IMR-90 (cell line): ENCODE data around the gene SLC49A4. TPM values are rescaled to one million over a fixed set of nuclear protein-coding genes. Genes with fewer than 3 reads are reported as not detected.

Experiments
- ATAC-seq: fragments of 200-7000 bp; cut with Tn5 transposase; 2 replicates; pipeline ENCODE4 v1.9.1; 2020; ENCODE audit warnings: low read depth, mild to moderate bottlenecking, moderate library complexity
- BruUV-seq: library from RNA; stranded (reverse); fragments of 400-500 nt; replicated peaks from 2 replicates; lab custom pipeline; 2021; lab: Mats Ljungman, UMichigan
- CTCF ChIA-PET: fragments of 300-600 bp; formaldehyde crosslinking; extraction: SDS; loops from one replicate; lab custom pipeline; 2021; ENCODE audit warnings: antibody characterized with exemption; lab: Yijun Ruan, JAX
- POLR2A ChIA-PET: fragments of 300-600 bp; sonication (Branson Sonifier 250); formaldehyde crosslinking; loops from one replicate; lab custom pipeline; 2022; ENCODE audit warnings: antibody characterized with exemption; ENCODE audit not compliant: unreplicated experiment; lab: Charles Lee
- DNase-seq: peaks from one replicate; pipeline ENCODE4 v3.0.0; 2013
- H2AFZ ChIP-seq: replicated peaks from 2 replicates; pipeline ENCODE3; 2013; ENCODE audit warnings: low read length, mild to moderate bottlenecking; ENCODE audit not compliant: poor library complexity
- H2AK5ac ChIP-seq: 2 replicates; pipeline ENCODE4 v1.6.1; 2013; ENCODE audit warnings: low read depth, low read length, inconsistent platforms
- H2AK9ac ChIP-seq: replicated peaks from 2 replicates; pipeline ENCODE3; 2013; ENCODE audit warnings: mild to moderate bottlenecking, low read depth, low read length, moderate library complexity; ENCODE audit not compliant: poor library complexity
- H2BK120ac ChIP-seq: 2 replicates; pipeline ENCODE4 v1.6.1; 2013; ENCODE audit warnings: low read depth, low read length, inconsistent platforms
- H2BK15ac ChIP-seq: 3 replicates; pipeline ENCODE4 v1.6.1; 2013; ENCODE audit warnings: low read depth, low read length, inconsistent platforms
- H2BK20ac ChIP-seq: 2 replicates; pipeline ENCODE4 v1.6.1; 2013; ENCODE audit warnings: low read depth, mild to moderate bottlenecking, inconsistent platforms, low read length, moderate library complexity
- H2BK5ac ChIP-seq: 2 replicates; pipeline ENCODE4 v1.6.1; 2013; ENCODE audit warnings: mild to moderate bottlenecking, low read depth, low read length, inconsistent platforms; ENCODE audit not compliant: poor library complexity, severe bottlenecking
- H3K14ac ChIP-seq: replicated peaks from 2 replicates; pipeline ENCODE4 v1.6.1; 2013; ENCODE audit warnings: low read depth, low read length, inconsistent platforms
- H3K18ac ChIP-seq: 2 replicates; pipeline ENCODE4 v1.6.1; 2013; ENCODE audit warnings: low read depth, low read length, control low read depth
- H3K23ac ChIP-seq: 2 replicates; pipeline ENCODE4 v1.6.1; 2013; ENCODE audit warnings: low read depth, low read length, inconsistent platforms
- H3K27ac ChIP-seq: 2 replicates; pipeline ENCODE4 v1.5.1; 2013; ENCODE audit warnings: mild to moderate bottlenecking, control low read depth, low read length; ENCODE audit not compliant: insufficient read depth
- H3K27me3 ChIP-seq: 2 replicates; pipeline ENCODE4 v1.6.1; 2013; ENCODE audit warnings: low read length; ENCODE audit not compliant: control insufficient read depth, insufficient read depth
- H3K36me3 ChIP-seq: 2 replicates; pipeline ENCODE4 v1.6.1; 2013; ENCODE audit warnings: low read length, mixed read lengths; ENCODE audit not compliant: control insufficient read depth, insufficient read depth
- H3K4ac ChIP-seq: 2 replicates; pipeline ENCODE4 v1.6.1; 2013; ENCODE audit warnings: low read depth, low read length, inconsistent platforms
- H3K4me1 ChIP-seq: 2 replicates; pipeline ENCODE4 v1.6.1; 2013; ENCODE audit warnings: low read length, mixed read lengths; ENCODE audit not compliant: control insufficient read depth, insufficient read depth
- H3K4me2 ChIP-seq: 2 replicates; pipeline ENCODE4 v1.6.1; 2013; ENCODE audit warnings: low read depth, mild to moderate bottlenecking, control low read depth, low read length, moderate library complexity
- H3K4me3 ChIP-seq: 2 replicates; pipeline ENCODE4 v1.5.1; 2013; ENCODE audit warnings: low read depth, mild to moderate bottlenecking, control low read depth, low read length, moderate library complexity; ENCODE audit not compliant: insufficient read depth
- H3K56ac ChIP-seq: 2 replicates; pipeline ENCODE4 v1.6.1; 2013; ENCODE audit warnings: low read length, inconsistent platforms; ENCODE audit not compliant: insufficient read depth; ENCODE audit errors: extremely low read depth
- H3K79me1 ChIP-seq, 2 experiments: 2 replicates each; pipeline ENCODE4 v1.6.1; 2013; ENCODE audit warnings: low read length in 2 of 2, inconsistent platforms in 1 of 2, low read depth in 1 of 2
- H3K9ac ChIP-seq: 2 replicates; pipeline ENCODE4 v1.6.1; 2013; ENCODE audit warnings: low read depth, low read length, control low read depth
- H3K9me1 ChIP-seq: 2 replicates; pipeline ENCODE4 v1.6.1; 2013; ENCODE audit warnings: low read length, inconsistent platforms; ENCODE audit not compliant: insufficient read depth
- H3K9me3 ChIP-seq: 2 replicates; pipeline ENCODE4 v1.6.1; 2013; ENCODE audit warnings: low read length; ENCODE audit not compliant: control insufficient read depth, insufficient read depth
- H4K20me1 ChIP-seq: 2 replicates; pipeline ENCODE4 v1.6.1; 2013; ENCODE audit warnings: low read length, inconsistent platforms; ENCODE audit not compliant: insufficient read depth
- H4K5ac ChIP-seq: 2 replicates; pipeline ENCODE4 v1.6.1; 2013; ENCODE audit warnings: mild to moderate bottlenecking, low read depth, low read length, control low read depth
- H4K8ac ChIP-seq, 2 experiments: 2 replicates each; pipeline ENCODE4 v1.6.1; 2013; ENCODE audit warnings: low read depth in 2 of 2, low read length in 2 of 2, control low read depth in 1 of 2, inconsistent platforms in 1 of 2
- H4K91ac ChIP-seq: 2 replicates; pipeline ENCODE4 v1.6.1; 2013; ENCODE audit warnings: low read depth, low read length, inconsistent platforms; ENCODE audit not compliant: insufficient read depth
- BHLHE40 ChIP-seq: fragments of 150-350 bp; IDR thresholded peaks from 2 replicates; pipeline ENCODE4 v1.6.1; 2016; ENCODE audit warnings: mild to moderate bottlenecking, low read depth, low read length
- CEBPB ChIP-seq: IDR thresholded peaks from 2 replicates; pipeline ENCODE4 v1.6.1; 2012; ENCODE audit warnings: low read depth, low read length, improper control_type of control experiment
- CHD1 ChIP-seq: IDR thresholded peaks from 2 replicates; pipeline ENCODE4 v1.6.1; 2012; ENCODE audit warnings: low read depth, low read length, improper control_type of control experiment
- CTCF ChIP-seq: conservative IDR thresholded peaks from 2 replicates; pipeline ENCODE4 v1.5.1; 2012; ENCODE audit warnings: mild to moderate bottlenecking, low read depth, low read length, improper control_type of control experiment
- ELK1 ChIP-seq: fragments of 150-350 bp; IDR thresholded peaks from 2 replicates; pipeline ENCODE4 v1.6.1; 2016; ENCODE audit warnings: low read depth, mild to moderate bottlenecking, low read length, moderate library complexity, borderline replicate concordance
- FOS ChIP-seq: fragments of 150-350 bp; IDR thresholded peaks from 2 replicates; pipeline ENCODE4 v1.6.1; 2016; ENCODE audit warnings: low read depth, low read length
- MAFK ChIP-seq: IDR thresholded peaks from 2 replicates; pipeline ENCODE4 v1.6.1; 2012; ENCODE audit warnings: low read depth, low read length, improper control_type of control experiment
- NFE2L2 ChIP-seq: fragments of 150-350 bp; IDR thresholded peaks from 2 replicates; pipeline ENCODE4 v1.6.1; 2016; ENCODE audit warnings: low read depth, mild to moderate bottlenecking, low read length
- POLR2A ChIP-seq: IDR thresholded peaks from 2 replicates; pipeline ENCODE4 v1.6.1; 2012; ENCODE audit warnings: mild to moderate bottlenecking, low read depth, low read length
- RAD21 ChIP-seq: IDR thresholded peaks from 2 replicates; pipeline ENCODE4 v1.6.1; 2012; ENCODE audit warnings: low read length, improper control_type of control experiment
- RCOR1 ChIP-seq: IDR thresholded peaks from 2 replicates; pipeline ENCODE4 v1.6.1; 2012; ENCODE audit warnings: mild to moderate bottlenecking, low read length, improper control_type of control experiment; ENCODE audit not compliant: insufficient replicate concordance
- RFX5 ChIP-seq: IDR thresholded peaks from 2 replicates; pipeline ENCODE4 v1.8.0; 2012; ENCODE audit warnings: low read depth, mild to moderate bottlenecking, low read length, moderate library complexity
- USF2 ChIP-seq: fragments of 150-350 bp; IDR thresholded peaks from 2 replicates; pipeline ENCODE4 v1.6.1; 2017; ENCODE audit warnings: mild to moderate bottlenecking, antibody characterized with exemption, low read length, low read depth
- WGBS, 2 experiments: methylation state at CpG; one replicate each; pipeline versions ENCODE4 v1.1.5 to v1.1.7; 2013; ENCODE audit warnings: missing lambda C conversion rate in 2 of 2; ENCODE audit not compliant: insufficient read length in 1 of 2; ENCODE audit errors: extremely low coverage in 2 of 2; 5-methylcytosine and 5-hydroxymethylcytosine counted together
- dilution Hi-C: fragments of 300-500 bp; cut with HindIII; formaldehyde crosslinking; loops from one replicate; pipeline ENCODE4 v1.14.3; 2018; ENCODE audit warnings: low sequenced_read_pairs; ENCODE audit not compliant: unreplicated experiment
- in situ Hi-C: fragments of 300-500 bp; cut with MboI; formaldehyde crosslinking; loops from 3 replicates; pipeline ENCODE4 v1.14.3; 2019; ENCODE audit warnings: low sequenced_read_pairs, inconsistent platforms, mixed read lengths
- intact Hi-C: fragments of 100-400 bp; cut with micrococcal nuclease; formaldehyde crosslinking; loops from 2 replicates; pipeline ENCODE4 v1.10.0; 2022
- polyA plus RNA-seq, 3 experiments: library from polyadenylated mRNA; depleted of rRNA; stranded (reverse); fragments of >200 nt; gene quantifications; 2 replicates each; pipeline ENCODE4 v1.2.3, GENCODE V29; 2012; ENCODE audit warnings: low replicate concordance in 1 of 3
- total RNA-seq: library from RNA; depleted of rRNA; stranded (reverse); fragments of >200 nt; gene quantifications from 2 replicates; pipeline ENCODE4 v1.2.3, GENCODE V29; 2012

SLC49A4 gene
- total and polyA plus RNA-seq, 2 of the 4 experiments (the other 2 are of a cell fraction) = 6.5 to 6.8 TPM

DNA sequence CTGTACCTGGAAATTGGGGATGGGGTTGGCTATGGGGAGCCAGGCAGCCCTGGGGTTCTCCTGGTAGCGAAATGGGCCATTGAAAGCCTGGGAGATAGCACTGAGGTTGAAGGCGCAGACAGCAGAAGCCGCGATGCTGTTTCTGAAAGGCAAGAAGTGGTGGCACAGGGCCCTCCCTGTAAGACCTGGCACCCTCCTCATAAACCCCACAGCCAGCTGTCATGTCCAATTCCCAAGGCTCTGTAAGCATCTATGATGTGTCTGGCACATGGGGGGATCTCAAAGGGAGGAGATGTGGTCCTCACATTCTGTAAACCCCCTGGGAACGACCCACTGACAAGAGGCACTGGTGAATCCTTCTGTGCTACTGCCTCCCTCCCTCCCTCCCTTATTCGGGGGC is 128.7 kb downstream of the SLC49A4 start:
- no peaks in the 10 kb centered on the region for H3K36me3 ChIP-seq
- H2AK5ac ChIP-seq = no peak overlapping the region
- dilution Hi-C loops (no loop called here), in situ Hi-C loops (no loop called here), intact Hi-C loops (no loop called here)
- no peak overlapping the region for H3K23ac ChIP-seq
- no peak for TF ChIP-seq CTCF
- TF ChIP-seq RCOR1 = no peak
- TF ChIP-seq RAD21 = no peak
- no peak for TF ChIP-seq FOS
- TF ChIP-seq BHLHE40 = no peak
- TF ChIP-seq RFX5 = no peak
- TF ChIP-seq CHD1 = no peak
- TF ChIP-seq NFE2L2 = no peak
- TF ChIP-seq USF2 = no peak
- TF ChIP-seq CEBPB = no peak
- no peak for TF ChIP-seq ELK1
- no peak for TF ChIP-seq MAFK
- TF ChIP-seq POLR2A = no peak
- H3K79me1 ChIP-seq = no peaks in the 10 kb centered on the region
- no peak overlapping the region for H2AK9ac ChIP-seq
- H3K9ac ChIP-seq = no peak overlapping the region
- H4K20me1 ChIP-seq = no peaks in the 10 kb centered on the region
- H3K56ac ChIP-seq = no peak overlapping the region
- H4K5ac ChIP-seq = no peak overlapping the region
- no peak overlapping the region for H3K4me3 ChIP-seq
- H3K9me1 ChIP-seq = no peaks in the 10 kb centered on the region
- CTCF ChIA-PET = no interaction called here
- no peak overlapping the region for H3K4ac ChIP-seq
- H3K18ac ChIP-seq = no peak overlapping the region
- no peak overlapping the region for H2AFZ ChIP-seq
- no peak overlapping the region for H2BK5ac ChIP-seq
- POLR2A ChIA-PET = no interaction called here
- WGBS, 2 experiments = no CpG with 5 or more reads among the region's 6 CpGs
- ATAC-seq = no peak
- no TSS peak for BruUV-seq
- no peak overlapping the region for H4K8ac ChIP-seq
- H2BK120ac ChIP-seq = no peak overlapping the region
- peaks cover 60% of the 10 kb centered on the region for H3K27me3 ChIP-seq
- no peaks in the 10 kb centered on the region for H3K4me1 ChIP-seq
- no peak overlapping the region for H3K4me2 ChIP-seq
- H2BK15ac ChIP-seq = no peak overlapping the region
- H4K91ac ChIP-seq = no peak overlapping the region
- H3K14ac ChIP-seq = no peak overlapping the region
- H3K27ac ChIP-seq = no peak overlapping the region
- no peak overlapping the region for H2BK20ac ChIP-seq
- H3K9me3 ChIP-seq = no peaks in the 10 kb centered on the region; the same call in 1 of the 2 replicates
- no peak for DNase-seq
